ENCODE data around the gene PCLO. TPM values are rescaled to one million over a fixed set of nuclear protein-coding genes. Genes with fewer than 3 reads are reported as not detected.

Gene PCLO
- total and polyA plus RNA-seq, 2 of the 4 experiments (the other 2 are of a cell fraction), result under 0.01 to 0.05 TPM

DNA sequence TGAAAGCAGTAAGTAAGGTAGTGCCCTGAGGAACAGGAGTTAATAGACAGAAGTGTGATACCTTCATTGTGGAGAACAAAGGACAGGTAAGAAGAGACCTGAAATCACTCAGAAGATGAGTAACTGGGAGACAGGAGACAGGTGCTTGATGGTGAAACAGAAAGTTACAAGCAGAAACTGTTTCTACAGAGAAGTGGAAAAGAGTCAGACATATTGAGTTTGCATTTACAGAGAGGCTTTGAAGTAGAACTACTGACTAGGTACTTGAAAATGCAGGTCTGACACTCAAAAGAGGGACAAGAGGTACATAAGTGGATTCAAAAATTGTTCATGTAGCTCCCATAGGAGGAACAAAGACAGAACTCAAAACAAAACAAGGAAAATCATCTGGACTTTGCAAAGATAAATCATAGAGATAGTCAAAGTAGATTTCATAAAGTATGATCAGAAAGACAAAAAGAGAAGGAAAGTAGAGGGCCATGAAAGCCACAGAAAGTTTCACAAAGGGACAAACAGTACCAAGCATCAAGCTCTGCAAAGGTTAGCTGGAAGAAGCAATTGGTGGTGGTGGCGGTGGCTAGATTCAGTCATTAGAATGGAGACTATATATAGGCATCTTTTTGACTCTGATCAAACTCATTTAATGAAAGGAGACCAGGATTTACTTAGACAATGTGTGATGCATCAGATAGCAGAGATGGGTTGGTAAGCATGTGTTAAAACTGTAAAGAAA is 198.4 kb downstream of the PCLO start:
- ChIA-PET CTCF (no interaction called here), POLR2A (ENCODE audit: unreplicated experiment) (no interaction called here)
- Histone ChIP-seq H3K79me1 (ENCODE audit: low read depth in 1 of 2, low read length in 2 of 2) (no peaks in the 10 kb centered on the region), H3K9me1 (ENCODE audit: insufficient read depth, low read length) (no peaks in the 10 kb centered on the region), H3K56ac (ENCODE audit: extremely low read depth, insufficient read depth, low read length) (no peak overlapping the region), H3K9me3 (ENCODE audit: control insufficient read depth, insufficient read depth, low read length) (no peaks in the 10 kb centered on the region), H3K27ac (ENCODE audit: insufficient read depth, low read length) (no peak overlapping the region), H3K14ac (replicated peaks; ENCODE audit: low read depth, low read length) (no peak overlapping the region), H2BK20ac (ENCODE audit: low read depth, low read length) (no peak overlapping the region), H3K18ac (ENCODE audit: low read depth, low read length) (no peak overlapping the region), H3K4me3 (ENCODE audit: insufficient read depth, low read depth, low read length) (no peak overlapping the region), H3K27me3 (ENCODE audit: control insufficient read depth, insufficient read depth, low read length) (no peaks in the 10 kb centered on the region), H3K4me2 (ENCODE audit: low read depth, low read length) (no peak overlapping the region), H4K8ac (ENCODE audit: low read depth in 2 of 2, low read length in 2 of 2) (no peak overlapping the region), H3K4me1 (ENCODE audit: control insufficient read depth, insufficient read depth, low read length) (no peaks in the 10 kb centered on the region), H2BK120ac (ENCODE audit: low read depth, low read length) (no peak overlapping the region), H3K4ac (ENCODE audit: low read depth, low read length) (no peak overlapping the region), H2BK5ac (ENCODE audit: low read depth, low read length, poor library complexity, severe bottlenecking) (no peak overlapping the region), H3K9ac (ENCODE audit: low read depth, low read length) (no peak overlapping the region), H3K36me3 (ENCODE audit: control insufficient read depth, insufficient read depth, low read length) (no peaks in the 10 kb centered on the region), H4K5ac (ENCODE audit: low read depth, low read length) (no peak overlapping the region), H2BK15ac (ENCODE audit: low read depth, low read length) (no peak overlapping the region), H2AK5ac (ENCODE audit: low read depth, low read length) (no peak overlapping the region), H4K91ac (ENCODE audit: insufficient read depth, low read depth, low read length) (no peak overlapping the region), H2AK9ac (replicated peaks; ENCODE audit: low read depth, low read length, poor library complexity) (no peak overlapping the region), H4K20me1 (ENCODE audit: insufficient read depth, low read length) (no peaks in the 10 kb centered on the region), H2AFZ (replicated peaks; ENCODE audit: low read length, poor library complexity) (no peak overlapping the region), H3K23ac (ENCODE audit: low read depth, low read length) (no peak overlapping the region)
- in situ Hi-C loops (cut with MboI; ENCODE audit: low sequenced_read_pairs) (no loop called here), dilution Hi-C loops (cut with HindIII; ENCODE audit: low sequenced_read_pairs, unreplicated experiment) (no loop called here), intact Hi-C loops (cut with micrococcal nuclease) (no loop called here)
- BruUV-seq (replicated peaks), result no TSS peak
- no CpG with 5 or more reads among the region's 1 CpG for WGBS, 2 experiments (ENCODE audit: extremely low coverage in 2 of 2, insufficient read length in 1 of 2)
- no peak for TF ChIP-seq SMC3 (IDR thresholded peaks at IDR 0.05; ENCODE audit: low read depth, low read length)
- TF ChIP-seq MAZ (IDR thresholded peaks at IDR 0.05; ENCODE audit: borderline replicate concordance, low read depth, low read length), result no peak
- no peak for TF ChIP-seq POLR2A (IDR thresholded peaks at IDR 0.05; ENCODE audit: low read depth, low read length)
- TF ChIP-seq FOS (IDR thresholded peaks at IDR 0.05; ENCODE audit: low read depth, low read length), result no peak
- TF ChIP-seq NFE2L2 (IDR thresholded peaks at IDR 0.05; ENCODE audit: low read depth, low read length), result no peak
- TF ChIP-seq RAD21 (IDR thresholded peaks at IDR 0.05; ENCODE audit: low read length), result no peak
- TF ChIP-seq CHD1 (IDR thresholded peaks at IDR 0.05; ENCODE audit: low read depth, low read length), result no peak
- TF ChIP-seq RCOR1 (IDR thresholded peaks at IDR 0.05; ENCODE audit: insufficient replicate concordance, low read length), result no peak
- TF ChIP-seq, protein P1, sequence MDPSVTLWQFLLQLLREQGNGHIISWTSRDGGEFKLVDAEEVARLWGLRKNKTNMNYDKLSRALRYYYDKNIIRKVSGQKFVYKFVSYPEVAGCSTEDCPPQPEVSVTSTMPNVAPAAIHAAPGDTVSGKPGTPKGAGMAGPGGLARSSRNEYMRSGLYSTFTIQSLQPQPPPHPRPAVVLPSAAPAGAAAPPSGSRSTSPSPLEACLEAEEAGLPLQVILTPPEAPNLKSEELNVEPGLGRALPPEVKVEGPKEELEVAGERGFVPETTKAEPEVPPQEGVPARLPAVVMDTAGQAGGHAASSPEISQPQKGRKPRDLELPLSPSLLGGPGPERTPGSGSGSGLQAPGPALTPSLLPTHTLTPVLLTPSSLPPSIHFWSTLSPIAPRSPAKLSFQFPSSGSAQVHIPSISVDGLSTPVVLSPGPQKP (IDR thresholded peaks at IDR 0.05; ENCODE audit: borderline replicate concordance, low read depth, low read length), result no peak
- no peak for TF ChIP-seq CEBPB (IDR thresholded peaks at IDR 0.05; ENCODE audit: low read depth, low read length)
- no peak for TF ChIP-seq MAFK (IDR thresholded peaks at IDR 0.05; ENCODE audit: low read depth, low read length)
- no peak for TF ChIP-seq BHLHE40 (IDR thresholded peaks at IDR 0.05; ENCODE audit: low read depth, low read length)
- TF ChIP-seq MXI1 (IDR thresholded peaks at IDR 0.05; ENCODE audit: borderline replicate concordance, low read depth, low read length), result no peak
- ATAC-seq (ENCODE audit: low read depth) (no peak), DNase-seq (no peak)
